K562 (cell line): ENCODE measurements around the gene FBXW11.

Experiments
- ATF6 ChIP-seq: sonication (generic); formaldehyde crosslinking; IDR thresholded peaks from 2 replicates; pipeline ENCODE4 v1.4.0; 2020; ENCODE audit warnings: mild to moderate bottlenecking, missing genetic modification reagents
- BMI1 ChIP-seq: fragments of 150-350 bp; IDR thresholded peaks from 2 replicates; pipeline ENCODE4 v1.6.1; 2014; ENCODE audit warnings: low read length
- JUNB ChIP-seq: fragments of 450-650 bp; formaldehyde crosslinking; conservative IDR thresholded peaks from 2 replicates; pipeline ENCODE4 v1.4.0; 2020; ENCODE audit warnings: mild to moderate bottlenecking
- MXI1 ChIP-seq: IDR thresholded peaks from 2 replicates; pipeline ENCODE4 v1.6.1; 2011; ENCODE audit warnings: low read depth, mild to moderate bottlenecking, improper control_type of control experiment, low read length
- NFIC ChIP-seq: fragments of 450-650 bp; IDR thresholded peaks from 2 replicates; pipeline ENCODE4 v1.6.1; 2017; ENCODE audit warnings: mild to moderate bottlenecking, inconsistent platforms
- POLR2A ChIP-seq: fragments of 450-650 bp; conservative IDR thresholded peaks from 2 replicates; pipeline ENCODE4 v1.6.1; 2016
- SREBF2 ChIP-seq: sonication (generic); formaldehyde crosslinking; IDR thresholded peaks from 2 replicates; pipeline ENCODE4 v1.4.0; 2020; ENCODE audit warnings: mild to moderate bottlenecking, missing genetic modification reagents
- TARDBP ChIP-seq: fragments of 450-650 bp; IDR thresholded peaks from 2 replicates; pipeline ENCODE4 v1.6.1; 2016
- TBL1XR1 ChIP-seq, 2 experiments: IDR thresholded peaks; 2 replicates each; pipeline ENCODE4 v1.6.1; 2012; ENCODE audit warnings: improper control_type of control experiment in 2 of 2, low read length in 2 of 2, mild to moderate bottlenecking in 1 of 2
- TF ChIP-seq, protein P1 (sequence below): fragments of 250-450 bp; sonication (Bioruptor Pico); IDR thresholded peaks from 2 replicates; pipeline ENCODE4 v1.8.0; 2021; ENCODE audit warnings: borderline replicate concordance, mild to moderate bottlenecking, moderate library complexity; ENCODE audit not compliant: poor library complexity, severe bottlenecking

- TF ChIP-seq SREBF2 (CRISPR knock-in tag) (no peak), MXI1 (no peak), TARDBP (no peak), BMI1 (no peak), ATF6 (CRISPR knock-in tag) (no peak), TBL1XR1 (IDR thresholded peaks at IDR 0.05; ENCODE audit: low read length in 2 of 2) (no peak), NFIC (no peak), POLR2A (no peak), JUNB (CRISPR knock-in tag) (no peak)
- TF ChIP-seq, protein P1, sequence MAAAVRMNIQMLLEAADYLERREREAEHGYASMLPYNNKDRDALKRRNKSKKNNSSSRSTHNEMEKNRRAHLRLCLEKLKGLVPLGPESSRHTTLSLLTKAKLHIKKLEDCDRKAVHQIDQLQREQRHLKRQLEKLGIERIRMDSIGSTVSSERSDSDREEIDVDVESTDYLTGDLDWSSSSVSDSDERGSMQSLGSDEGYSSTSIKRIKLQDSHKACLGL (CRISPR knock-in tag): no peak
Observed at GRCh38 chr5:171901764-171902163, 104.7 kb downstream of the FBXW11 start.
